Measurements from ENCODE around the gene AHI1. TPM values are rescaled to one million over a fixed set of nuclear protein-coding genes. Genes with fewer than 3 reads are reported as not detected.

AHI1 gene
- total RNA-seq, 2 experiments from 2014 or later: 10.8 to 14.0 TPM

DNA sequence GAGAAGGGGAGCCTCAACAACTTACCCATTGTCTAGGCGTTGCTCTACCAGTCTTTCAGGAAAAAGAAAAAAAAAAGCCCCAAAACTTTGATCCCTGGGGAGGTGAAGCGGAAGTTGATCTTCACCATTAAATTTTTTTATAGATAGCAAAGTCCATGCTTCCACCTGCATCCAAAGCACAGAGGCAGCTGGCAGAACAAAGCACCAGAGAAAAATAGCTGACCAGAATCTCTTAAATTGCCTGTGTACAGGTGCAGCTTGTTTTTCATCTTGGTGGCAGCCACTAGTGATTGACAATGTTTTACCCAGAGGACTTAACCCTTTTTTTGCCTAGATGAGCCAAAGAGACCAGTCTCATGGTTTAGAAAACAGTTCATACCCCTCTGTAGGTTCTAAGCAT is 230.5 kb downstream of the AHI1 start:
- H3K27me3 Mint-ChIP-seq: no peaks in the 10 kb centered on the region
- H3K9me3 Mint-ChIP-seq: no peaks in the 10 kb centered on the region
- POLR2A ChIA-PET: no interaction called here
- no peaks in the 10 kb centered on the region for H3K4me1 Mint-ChIP-seq
- no peak overlapping the region for H3K4me3 Mint-ChIP-seq
- no peak for DNase-seq
- CTCF ChIA-PET: interaction anchor here (1.1 kb wide), 1 partner anchor 9 kb away, joined by 3 read pairs; no protein-coding TSS in a partner anchor
- no peaks in the 10 kb centered on the region for H3K36me3 Mint-ChIP-seq (ENCODE audit: low read depth)
- no peak overlapping the region for H3K27ac Mint-ChIP-seq

DNA sequence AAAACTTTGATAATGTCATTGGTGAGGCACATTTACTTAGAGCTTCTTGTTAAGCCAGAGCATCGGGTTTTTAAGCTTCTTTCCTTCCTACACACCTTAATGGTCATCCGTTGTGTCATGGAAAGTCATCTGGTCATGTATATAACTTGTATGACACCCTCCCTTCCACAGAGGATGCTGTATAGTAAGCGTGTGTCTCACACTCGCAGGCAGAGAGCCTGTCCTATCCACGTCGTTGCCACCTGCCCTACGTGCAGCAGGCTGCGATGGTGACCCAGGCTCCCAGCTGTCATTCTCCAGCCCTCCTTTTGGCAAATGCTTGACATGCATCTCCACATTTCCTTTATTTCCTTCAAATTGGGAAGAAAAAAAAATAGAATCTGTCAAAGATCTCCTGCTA is 230.9 kb downstream of the AHI1 start:
- Mint-ChIP-seq H3K36me3 (ENCODE audit: low read depth) (no peaks in the 10 kb centered on the region), H3K27ac (no peak overlapping the region), H3K27me3 (no peaks in the 10 kb centered on the region), H3K4me3 (no peak overlapping the region), H3K9me3 (no peaks in the 10 kb centered on the region), H3K4me1 (no peaks in the 10 kb centered on the region)
- DNase-seq: no peak
- ChIA-PET POLR2A (no interaction called here), CTCF (no interaction called here)

GRCh38 chr6:135265278-135265677 is 232.3 kb downstream of the AHI1 start:
- Mint-ChIP-seq H3K9me3 (no peaks in the 10 kb centered on the region), H3K4me1 (no peaks in the 10 kb centered on the region), H3K36me3 (ENCODE audit: low read depth) (no peaks in the 10 kb centered on the region), H3K4me3 (no peak overlapping the region), H3K27me3 (no peaks in the 10 kb centered on the region), H3K27ac (no peak overlapping the region)
- ChIA-PET POLR2A (no interaction called here), CTCF (interaction anchor here (0.8 kb wide), 1 partner anchor 9 kb away, joined by 3 read pairs; no protein-coding TSS in a partner anchor)
- DNase-seq: no peak

DNA sequence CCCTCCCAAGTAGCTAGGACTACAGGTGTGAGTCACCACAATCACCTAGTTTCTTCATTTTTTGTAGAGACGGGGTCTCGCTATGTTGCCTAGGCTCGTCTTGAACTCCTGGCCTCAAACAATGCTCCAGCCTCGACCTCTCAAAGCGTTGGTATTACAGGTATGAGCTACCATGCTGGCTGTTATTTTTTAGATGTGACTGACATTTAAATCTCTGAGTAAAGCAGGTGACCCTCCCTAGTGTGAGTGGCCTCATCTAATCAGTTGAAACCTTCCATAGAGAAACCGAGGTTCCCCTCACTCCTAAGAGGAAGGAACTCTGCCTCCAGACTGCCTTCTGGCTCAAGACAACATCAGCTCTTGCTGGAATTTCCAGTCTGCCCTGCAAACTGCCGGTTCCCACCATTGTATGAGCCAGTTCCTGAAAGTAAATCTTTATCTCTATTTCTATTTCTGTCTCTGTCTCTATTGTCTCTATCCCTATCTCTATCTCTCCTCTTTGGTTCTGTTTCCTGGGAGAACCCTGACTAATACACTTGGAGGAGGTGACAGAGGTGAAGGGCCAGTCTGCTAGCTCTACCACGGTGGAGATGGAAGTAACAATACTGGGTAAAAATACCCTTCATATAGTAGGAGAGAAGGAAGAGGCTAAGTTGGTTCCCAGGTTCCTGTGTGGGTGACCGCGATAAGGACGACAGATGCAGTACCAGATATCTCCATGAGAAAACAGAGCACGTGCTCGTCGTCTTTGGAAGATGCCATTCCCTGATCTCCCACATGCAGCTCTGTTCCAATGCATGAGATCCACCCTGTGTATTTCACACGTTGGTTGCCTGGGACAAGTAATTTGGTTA is 235.4 kb downstream of the AHI1 start:
- Mint-ChIP-seq H3K27me3 (no peaks in the 10 kb centered on the region), H3K4me3 (no peak overlapping the region), H3K27ac (no peak overlapping the region), H3K4me1 (no peaks in the 10 kb centered on the region), H3K9me3 (no peaks in the 10 kb centered on the region), H3K36me3 (ENCODE audit: low read depth) (no peaks in the 10 kb centered on the region)
- no peak for DNase-seq
- ChIA-PET CTCF (interaction anchor here (0.5 to 1.7 kb wide), 3 partner anchors 15 to 775 kb away, joined by 3 to 5 read pairs (median 3); no protein-coding TSS in a partner anchor), POLR2A (no interaction called here)

GRCh38 chr6:135260612-135261011 is 236.9 kb downstream of the AHI1 start:
- ChIA-PET CTCF (interaction anchor here (1.1 kb wide), 1 partner anchor 12 kb away, joined by 6 read pairs; no protein-coding TSS in a partner anchor), POLR2A (no interaction called here)
- Mint-ChIP-seq H3K4me3 (no peak overlapping the region), H3K27ac (no peak overlapping the region), H3K36me3 (ENCODE audit: low read depth) (no peaks in the 10 kb centered on the region), H3K27me3 (no peaks in the 10 kb centered on the region), H3K9me3 (no peaks in the 10 kb centered on the region), H3K4me1 (no peaks in the 10 kb centered on the region)
- DNase-seq: no peak

DNA sequence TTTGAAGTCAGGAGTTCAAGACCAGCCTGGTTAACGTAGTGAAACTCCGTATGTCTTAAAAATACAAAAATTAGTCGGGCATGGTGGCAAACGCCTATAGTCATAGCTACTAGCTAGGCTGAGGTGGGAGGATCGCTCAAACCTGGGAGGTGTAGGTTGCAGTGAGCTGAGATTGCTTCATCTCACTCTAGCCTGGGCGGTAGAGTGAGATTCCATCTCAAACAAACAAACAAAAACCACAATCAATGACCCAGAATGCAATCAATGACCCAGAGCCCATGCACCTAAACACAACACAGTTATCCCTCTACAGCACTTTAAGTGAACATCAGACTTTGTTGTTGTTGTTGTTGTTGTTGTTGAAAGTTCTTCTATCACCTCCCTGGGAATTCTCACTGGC is 238.6 kb downstream of the AHI1 start:
- Mint-ChIP-seq H3K4me3 (no peak overlapping the region), H3K9me3 (no peaks in the 10 kb centered on the region), H3K4me1 (no peaks in the 10 kb centered on the region), H3K36me3 (ENCODE audit: low read depth) (no peaks in the 10 kb centered on the region), H3K27ac (no peak overlapping the region), H3K27me3 (no peaks in the 10 kb centered on the region)
- ChIA-PET CTCF (interaction anchor here (0.6 to 1.3 kb wide), 3 partner anchors 17 to 319 kb away, joined by 3 to 4 read pairs (median 3); no protein-coding TSS in a partner anchor), POLR2A (no interaction called here)
- DNase-seq: no peak

DNA sequence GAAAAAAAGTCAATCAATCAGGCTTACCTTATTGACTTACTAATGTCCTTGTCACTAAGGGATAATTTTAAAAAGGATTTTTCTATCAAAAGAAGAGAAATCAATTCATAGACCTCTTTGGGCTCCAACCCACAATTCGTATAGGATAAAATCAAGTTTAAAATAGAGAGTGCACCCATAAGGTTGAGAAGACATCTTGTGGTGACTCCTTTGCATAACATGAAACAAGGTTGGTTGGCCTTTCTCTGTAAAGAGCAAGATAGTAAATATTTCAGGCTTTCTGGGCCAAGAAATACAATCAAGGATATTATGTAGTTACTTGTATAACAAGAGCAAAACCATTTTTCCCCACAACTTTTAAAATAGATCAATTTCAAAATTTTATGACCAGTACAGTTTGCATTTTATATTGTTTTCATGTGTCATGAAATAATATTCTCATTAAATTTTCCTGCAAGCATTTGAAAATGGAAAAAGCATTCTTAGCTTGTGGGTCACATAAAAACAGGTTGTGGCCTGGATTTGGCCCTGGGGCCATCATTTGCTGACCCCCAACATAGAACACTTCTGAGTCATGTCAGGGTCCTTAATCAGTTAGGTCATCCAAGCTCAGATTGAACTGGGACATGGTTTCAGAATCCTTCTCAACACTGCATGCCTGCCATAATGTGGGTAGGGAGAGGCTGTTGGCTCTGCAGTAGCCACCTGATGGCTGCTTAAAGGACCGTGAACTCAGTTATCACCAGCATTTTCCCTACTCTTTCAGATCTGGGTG is 239.7 kb downstream of the AHI1 start:
- POLR2A ChIA-PET: no interaction called here
- H3K4me3 Mint-ChIP-seq: no peak overlapping the region
- no peaks in the 10 kb centered on the region for H3K4me1 Mint-ChIP-seq
- DNase-seq: no peak
- no peaks in the 10 kb centered on the region for H3K27me3 Mint-ChIP-seq
- CTCF ChIA-PET: interaction anchor here (0.6 to 1.3 kb wide), 3 partner anchors 10 to 318 kb away, joined by 3 to 4 read pairs (median 3); no protein-coding TSS in a partner anchor
- H3K36me3 Mint-ChIP-seq (ENCODE audit: low read depth): no peaks in the 10 kb centered on the region
- H3K27ac Mint-ChIP-seq: no peak overlapping the region
- H3K9me3 Mint-ChIP-seq: no peaks in the 10 kb centered on the region

DNA sequence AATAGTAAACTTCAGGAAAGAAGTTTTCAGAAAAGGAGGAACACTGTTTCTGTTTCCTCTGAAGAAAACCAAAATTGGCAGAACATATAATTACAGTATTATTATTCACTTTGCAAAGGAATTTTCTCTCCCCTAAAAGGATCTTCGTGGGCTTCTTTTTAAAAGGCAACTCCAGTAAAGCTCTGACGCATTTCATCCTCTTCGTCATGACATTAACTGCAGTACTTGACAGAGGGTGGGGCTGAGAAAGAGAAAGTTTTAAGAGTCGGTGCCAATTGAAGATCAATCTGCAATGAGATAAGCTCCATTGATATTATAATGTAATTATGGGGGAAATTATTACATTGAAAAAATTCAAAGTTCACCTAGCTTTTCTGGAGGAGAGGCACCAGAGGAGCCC is 240.7 kb downstream of the AHI1 start:
- Mint-ChIP-seq H3K9me3 (no peaks in the 10 kb centered on the region), H3K36me3 (ENCODE audit: low read depth) (no peaks in the 10 kb centered on the region), H3K27ac (no peak overlapping the region), H3K4me3 (no peak overlapping the region), H3K27me3 (no peaks in the 10 kb centered on the region), H3K4me1 (no peaks in the 10 kb centered on the region)
- no peak for DNase-seq
- CTCF ChIA-PET: interaction anchor here (1.0 to 1.3 kb wide), 2 partner anchors 8 to 22 kb away, joined by 3 read pairs; no protein-coding TSS in a partner anchor
- POLR2A ChIA-PET: no interaction called here

DNA sequence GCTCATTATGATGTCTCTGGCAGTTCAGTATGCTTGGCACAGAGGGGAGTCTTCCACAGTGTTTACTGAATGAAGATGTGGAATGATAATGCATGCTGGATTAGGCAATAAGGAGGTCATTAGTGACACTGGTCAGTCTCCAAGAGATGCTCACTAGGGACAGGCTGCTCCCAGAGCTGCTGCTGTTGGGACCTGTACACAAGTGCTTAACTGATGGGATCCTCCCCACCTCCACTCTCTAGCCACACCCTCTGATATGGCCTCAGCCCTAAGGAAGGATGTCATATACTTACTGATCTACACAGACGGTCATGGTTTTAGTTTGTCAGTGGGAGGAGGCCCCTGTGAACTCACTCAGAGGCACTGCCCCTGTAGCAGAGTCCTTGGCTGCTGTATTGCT is 243.1 kb downstream of the AHI1 start:
- POLR2A ChIA-PET: no interaction called here
- CTCF ChIA-PET: no interaction called here
- H3K27ac Mint-ChIP-seq: no peak overlapping the region
- DNase-seq: no peak
- no peaks in the 10 kb centered on the region for H3K27me3 Mint-ChIP-seq
- H3K9me3 Mint-ChIP-seq: no peaks in the 10 kb centered on the region
- H3K4me3 Mint-ChIP-seq: no peak overlapping the region
- no peaks in the 10 kb centered on the region for H3K4me1 Mint-ChIP-seq
- H3K36me3 Mint-ChIP-seq (ENCODE audit: low read depth): no peaks in the 10 kb centered on the region

DNA sequence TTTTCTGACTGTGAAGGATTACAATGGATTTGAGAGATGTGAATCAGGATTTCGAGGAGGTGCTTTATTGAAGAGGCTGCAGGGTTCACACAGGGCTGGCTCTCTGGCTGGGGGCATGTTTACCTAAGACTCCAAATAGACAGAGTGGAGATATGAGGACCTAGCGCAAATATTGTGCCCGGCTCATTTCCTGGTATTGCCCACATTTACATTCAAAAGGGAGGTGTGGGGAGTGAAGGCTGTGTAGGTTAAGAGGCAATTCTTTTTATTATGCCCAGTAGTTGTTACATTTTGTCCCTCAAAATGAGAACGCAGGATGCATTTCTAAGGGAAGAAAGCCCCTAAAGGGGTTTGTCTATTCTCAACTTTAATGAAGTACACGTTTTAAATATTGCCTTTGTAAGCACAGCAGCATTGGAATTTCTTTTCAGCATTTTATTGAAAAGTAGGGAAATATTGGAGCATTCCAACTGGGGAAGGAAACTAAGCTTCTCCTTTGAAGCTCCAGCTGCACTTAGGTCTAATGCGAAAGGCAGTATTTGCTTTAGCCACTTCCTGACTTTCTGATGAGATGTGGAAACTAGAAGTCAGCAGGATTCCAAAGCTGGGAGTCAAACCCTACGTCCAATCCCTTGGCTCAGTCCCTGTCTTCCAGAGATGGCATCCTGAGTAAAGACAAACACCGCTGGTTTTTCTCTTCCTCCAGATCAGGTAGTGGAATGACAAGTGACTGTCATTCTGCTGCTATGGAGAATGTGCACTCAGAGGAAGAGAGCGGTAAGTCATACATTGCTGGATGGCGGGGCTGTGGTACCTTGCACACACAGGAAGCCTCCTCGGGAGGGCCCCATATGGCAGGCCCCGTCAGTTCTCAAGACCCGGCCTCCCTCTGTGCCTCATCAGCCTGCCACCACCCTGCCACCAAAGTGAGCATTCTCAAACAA is 245.8 kb downstream of the AHI1 start:
- no peaks in the 10 kb centered on the region for H3K4me1 Mint-ChIP-seq
- no peaks in the 10 kb centered on the region for H3K27me3 Mint-ChIP-seq
- H3K36me3 Mint-ChIP-seq (ENCODE audit: low read depth): no peaks in the 10 kb centered on the region
- no peaks in the 10 kb centered on the region for H3K9me3 Mint-ChIP-seq
- ChIA-PET CTCF (interaction anchor here (2.0 kb wide), 1 partner anchor 16 kb away, joined by 5 read pairs; no protein-coding TSS in a partner anchor), POLR2A (no interaction called here)
- DNase-seq: no peak
- H3K4me3 Mint-ChIP-seq: no peak overlapping the region
- no peak overlapping the region for H3K27ac Mint-ChIP-seq

DNA sequence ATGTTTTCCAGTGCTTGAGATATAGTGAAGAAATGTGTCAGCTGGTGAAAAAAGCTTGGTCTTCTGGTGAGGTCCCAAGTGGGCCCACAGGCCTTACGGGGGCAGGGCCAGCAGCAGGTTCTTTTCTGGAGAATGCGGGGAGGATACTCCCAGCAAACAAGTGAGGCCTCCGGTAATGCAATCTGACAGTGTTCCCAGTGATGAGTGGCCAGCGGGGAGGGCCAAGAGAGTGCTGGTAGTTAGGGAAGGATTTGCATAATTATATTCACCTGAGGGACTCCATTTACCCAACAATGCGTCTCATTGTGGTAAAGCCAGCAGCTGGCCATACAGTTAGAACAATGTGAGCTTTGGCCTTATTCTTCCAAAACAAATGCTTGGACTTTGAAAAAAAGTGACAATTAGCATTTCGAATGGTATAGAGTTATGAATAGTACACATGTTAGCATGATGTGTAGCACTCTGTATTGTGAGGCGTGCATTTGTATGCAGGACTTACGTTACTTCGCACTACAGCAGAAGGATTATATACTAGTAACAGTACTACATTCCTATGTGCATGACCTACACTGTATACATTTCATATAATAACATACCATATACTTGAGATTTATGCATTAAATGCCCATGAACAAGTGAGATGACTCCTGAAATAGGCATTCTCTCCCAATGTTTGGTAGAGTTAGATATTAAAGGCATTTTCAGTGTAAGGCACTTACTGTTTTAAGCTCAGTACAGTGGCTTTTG is 246.6 kb downstream of the AHI1 start:
- ChIA-PET POLR2A (no interaction called here), CTCF (no interaction called here)
- no peak for DNase-seq
- Mint-ChIP-seq H3K36me3 (ENCODE audit: low read depth) (no peaks in the 10 kb centered on the region), H3K4me3 (no peak overlapping the region), H3K27me3 (no peaks in the 10 kb centered on the region), H3K9me3 (no peaks in the 10 kb centered on the region), H3K4me1 (no peaks in the 10 kb centered on the region), H3K27ac (no peak overlapping the region)

- ChIA-PET CTCF (no interaction called here), POLR2A (no interaction called here)
- H3K4me1 Mint-ChIP-seq: no peaks in the 10 kb centered on the region
- H3K4me3 Mint-ChIP-seq: no peak overlapping the region
- H3K36me3 Mint-ChIP-seq (ENCODE audit: low read depth): no peaks in the 10 kb centered on the region
- no peaks in the 10 kb centered on the region for H3K27me3 Mint-ChIP-seq
- DNase-seq: no peak
- no peak overlapping the region for H3K27ac Mint-ChIP-seq
- no peaks in the 10 kb centered on the region for H3K9me3 Mint-ChIP-seq
Measured at GRCh38 chr6:135250234-135250633, 247.3 kb downstream of the AHI1 start.
